Measurements from ENCODE around the gene RNF152.
"Not testable (repeated sequence)": the region's sequence is repeated elsewhere in the genome, so short reads cannot be mapped to it uniquely, and the experiment has no call there.

Gene RNF152

DNA sequence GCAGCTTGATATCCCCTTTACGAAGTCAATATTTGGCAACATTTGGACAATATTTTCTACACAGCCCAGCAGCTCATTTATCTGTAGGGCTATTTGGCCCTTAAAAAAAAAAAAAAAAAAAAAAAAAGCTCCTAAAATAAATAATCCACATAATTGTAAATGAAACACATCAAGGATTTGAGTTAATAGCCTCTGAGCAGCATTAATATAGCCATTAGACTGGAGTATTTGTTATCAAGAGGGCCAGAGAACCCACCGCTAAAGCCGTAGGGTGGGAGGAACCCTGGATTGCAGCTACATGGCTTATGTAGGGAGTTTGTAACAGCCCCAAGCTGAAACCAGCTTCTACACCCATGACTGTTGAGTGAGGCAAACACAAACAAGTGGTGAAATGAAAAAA, 84.5 kb downstream of the RNF152 start:
- DNase-seq = no peak

GRCh38 chr18:61803393-61803792, 89.4 kb downstream of the RNF152 start:
- no peak for DNase-seq

GRCh38 chr18:61797696-61798590, 94.9 kb downstream of the RNF152 start:
- no peak for DNase-seq

GRCh38 chr18:61791031-61791430, 101.8 kb downstream of the RNF152 start:
- DNase-seq = peak; percentile 36

DNA sequence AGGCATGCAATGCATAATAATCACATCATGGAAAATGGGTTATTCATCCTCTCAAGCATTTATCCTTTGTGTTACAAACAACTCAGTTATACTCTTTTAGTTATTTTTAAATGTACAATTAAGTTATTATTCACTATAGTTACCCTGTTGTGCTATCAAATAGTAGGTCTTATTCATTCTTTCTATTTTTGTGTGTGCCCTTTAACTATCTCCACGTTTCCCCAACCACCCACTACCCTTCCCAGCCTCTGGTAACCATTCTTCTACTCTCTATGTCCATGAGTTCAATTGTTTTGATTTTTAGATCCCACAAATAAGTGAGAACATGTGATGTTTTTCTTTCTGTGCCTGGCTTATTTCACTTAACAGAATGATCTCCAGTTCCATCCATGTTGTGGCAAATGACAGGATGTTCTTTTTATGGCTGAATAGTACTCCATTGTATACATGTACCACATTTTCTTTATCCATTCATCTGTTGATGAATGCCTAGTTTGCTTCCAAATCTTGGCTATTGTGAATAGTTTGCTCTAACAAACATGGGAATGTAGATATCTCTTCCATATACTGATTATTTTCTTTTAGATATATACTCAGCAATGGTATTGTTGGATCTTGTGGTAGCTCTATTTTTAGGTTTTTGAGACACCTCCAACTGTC, 105.7 kb downstream of the RNF152 start:
- DNase-seq = not testable (repeated sequence)

GRCh38 chr18:61785588-61785987, 107.2 kb downstream of the RNF152 start:
- no peak for DNase-seq

DNA sequence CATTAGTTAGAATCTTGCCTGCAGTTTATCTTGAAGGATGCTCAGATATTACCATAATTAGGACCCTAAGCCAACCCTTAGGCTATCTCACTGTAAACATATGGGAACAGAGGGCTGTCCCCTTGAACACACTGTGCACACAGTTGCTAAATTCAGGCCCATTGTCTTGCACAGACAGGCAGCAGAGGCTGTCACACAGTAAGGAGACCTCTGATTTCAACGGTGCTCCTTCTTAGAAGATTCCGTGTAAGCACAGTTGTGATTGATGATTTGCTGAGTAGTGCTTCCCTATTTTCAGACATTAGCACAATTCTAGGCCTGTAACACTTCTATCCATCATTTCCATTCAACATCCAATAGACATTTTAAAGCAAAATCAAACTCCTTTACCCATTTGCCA, 108.0 kb downstream of the RNF152 start:
- DNase-seq = no peak

- no peak for DNase-seq
Observed at GRCh38 chr18:61782545-61782944, 110.3 kb downstream of the RNF152 start.

DNA sequence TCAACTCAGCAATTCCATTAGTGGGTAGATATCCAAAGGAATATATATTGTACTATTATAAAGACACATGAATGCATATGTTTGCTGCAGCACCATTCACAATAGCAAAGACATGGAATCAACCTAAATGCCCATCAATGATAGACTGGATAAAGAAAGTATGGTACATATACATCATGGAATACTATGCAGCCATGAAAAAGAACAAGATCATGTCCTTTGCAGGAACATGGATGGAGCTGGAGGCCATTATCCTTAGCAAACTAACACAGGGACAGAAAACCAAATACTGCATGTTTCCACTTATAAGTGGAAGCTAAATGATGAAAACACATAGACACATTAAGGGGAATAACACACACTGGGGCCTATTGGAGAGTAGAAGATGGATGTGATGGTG, 116.6 kb downstream of the RNF152 start:
- not testable (repeated sequence) for DNase-seq

GRCh38 chr18:61774846-61775245, 118.0 kb downstream of the RNF152 start:
- DNase-seq = no peak

GRCh38 chr18:61772293-61772848, 120.4 kb downstream of the RNF152 start:
- DNase-seq = no peak

DNA sequence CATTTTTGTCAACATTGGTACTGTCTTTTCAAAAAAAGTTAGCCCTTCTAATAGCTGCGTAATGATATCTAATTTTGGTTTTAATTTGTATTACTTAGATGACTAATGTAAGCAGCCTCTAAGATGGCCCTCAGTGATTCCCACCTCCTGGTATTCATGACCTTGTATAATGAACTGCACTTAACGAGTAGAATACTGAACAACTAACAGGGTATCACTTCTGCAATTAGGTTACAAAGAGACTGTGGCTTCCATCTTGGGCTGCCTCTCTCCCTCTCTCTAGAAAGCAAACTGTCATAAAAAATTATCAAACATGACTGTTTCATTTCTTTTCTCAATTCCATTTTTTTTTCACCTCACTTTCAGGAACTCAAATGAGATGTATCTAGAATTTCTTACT, 120.9 kb downstream of the RNF152 start:
- DNase-seq = no peak

DNA sequence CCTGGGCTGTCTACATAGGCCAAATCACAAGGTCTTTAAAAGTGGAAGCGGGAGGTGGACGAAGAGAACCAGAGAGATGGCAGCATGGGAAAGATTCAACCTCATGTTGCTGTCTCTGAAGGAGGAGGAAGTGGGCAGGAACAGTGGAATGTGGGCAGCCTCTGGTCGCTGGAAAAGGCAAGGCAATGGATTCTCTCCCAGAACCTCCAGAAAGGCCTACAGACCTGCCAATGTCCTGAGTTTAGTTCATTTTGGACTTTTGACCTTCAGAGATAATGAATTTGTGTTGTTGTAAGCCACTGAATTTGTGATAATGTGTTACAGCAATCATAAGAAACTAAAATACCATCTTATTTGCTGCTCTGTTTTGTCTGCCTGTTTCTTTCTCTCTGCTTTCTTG, 122.5 kb downstream of the RNF152 start:
- no peak for DNase-seq

- DNase-seq = no peak
Observed at GRCh38 chr18:61766266-61766884, 126.4 kb downstream of the RNF152 start.

GRCh38 chr18:61765097-61765496, 127.7 kb downstream of the RNF152 start:
- peak; percentile 8 for DNase-seq

GRCh38 chr18:61764381-61764780, 128.4 kb downstream of the RNF152 start:
- no peak for DNase-seq

GRCh38 chr18:61761875-61762274, 130.9 kb downstream of the RNF152 start:
- no peak for DNase-seq
